Left lung (tissue), 10 donors: Measurements from ENCODE around the gene GYS2. TPM values are rescaled to one million over a fixed set of nuclear protein-coding genes. Genes with fewer than 3 reads are reported as not detected.

Experiments
- ATAC-seq: fragments of 200-7000 bp; cut with Tn5 transposase; one replicate; pipeline ENCODE4 v1.9.1; 2020; ENCODE audit warnings: moderate library complexity
- DNase-seq, 4 donors: peaks; one replicate each; pipeline ENCODE4 v3.0.0-alpha.2; 2013 to 2020
- H3K27ac ChIP-seq, 2 donors: fragments of 200-600 bp; sonication (generic) in 1 of 2; one replicate each; pipeline versions ENCODE4 v1.5.0 to v1.8.0; 2020 to 2021
- H3K27me3 ChIP-seq, 2 donors: fragments of 200-600 bp; sonication (generic) in 1 of 2; one replicate each; pipeline versions ENCODE4 v1.5.0 to v1.8.0; 2020 to 2021
- H3K36me3 ChIP-seq, 2 donors: fragments of 200-600 bp; sonication (generic) in 1 of 2; one replicate each; pipeline versions ENCODE4 v1.5.0 to v1.8.0; 2020 to 2021
- H3K4me1 ChIP-seq, 2 donors: fragments of 200-600 bp; one replicate each; pipeline ENCODE4 v1.8.0; 2021
- H3K4me3 ChIP-seq, 2 donors: fragments of 200-600 bp; sonication (generic) in 1 of 2; one replicate each; pipeline versions ENCODE4 v1.5.0 to v1.8.0; 2020 to 2021; ENCODE audit warnings: mild to moderate bottlenecking in 1 of 2
- H3K9me3 ChIP-seq, 2 donors: fragments of 200-600 bp; sonication (generic) in 1 of 2; one replicate each; pipeline versions ENCODE4 v1.5.0 to v1.8.0; 2020 to 2021
- intact Hi-C, 2 donors: fragments of 100-400 bp; cut with DNase I; formaldehyde crosslinking; loops; one replicate each; pipeline versions ENCODE4 v1.11.2 to v1.14.2; 2022
- polyA plus RNA-seq, 6 donors: library from polyadenylated mRNA; unstranded; fragments of 120-200 nt; gene quantifications; one replicate each; pipeline ENCODE4 v1.2.1, GENCODE V29; 2013; ENCODE audit not compliant: insufficient read length in 6 of 6
- total RNA-seq, 2 donors: library from RNA; stranded (reverse); fragmentation: NEBNext Ultra II Directional; extraction: Animal tissue kit (Norgen Biotek cat#: 25700); gene quantifications; one replicate each; pipeline ENCODE4 v1.2.1, GENCODE V29; 2021
- TF ChIP-seq, protein P1 (sequence below), 2 donors: fragments of 200-600 bp; sonication (generic) in 1 of 2; IDR thresholded peaks; one replicate each; pipeline versions ENCODE4 v1.5.0 to v1.8.0; 2021; ENCODE audit warnings: antibody characterized with exemption in 2 of 2
- donor health status: DM: no; HTN: yes; CAD: no.
- donor health status: DM: no; HTN: no; CAD: no.

The GYS2 gene
- total and polyA plus RNA-seq, 8 donors, result 0.07 to 0.42 (median 0.32) TPM; not detected in 4

DNA sequence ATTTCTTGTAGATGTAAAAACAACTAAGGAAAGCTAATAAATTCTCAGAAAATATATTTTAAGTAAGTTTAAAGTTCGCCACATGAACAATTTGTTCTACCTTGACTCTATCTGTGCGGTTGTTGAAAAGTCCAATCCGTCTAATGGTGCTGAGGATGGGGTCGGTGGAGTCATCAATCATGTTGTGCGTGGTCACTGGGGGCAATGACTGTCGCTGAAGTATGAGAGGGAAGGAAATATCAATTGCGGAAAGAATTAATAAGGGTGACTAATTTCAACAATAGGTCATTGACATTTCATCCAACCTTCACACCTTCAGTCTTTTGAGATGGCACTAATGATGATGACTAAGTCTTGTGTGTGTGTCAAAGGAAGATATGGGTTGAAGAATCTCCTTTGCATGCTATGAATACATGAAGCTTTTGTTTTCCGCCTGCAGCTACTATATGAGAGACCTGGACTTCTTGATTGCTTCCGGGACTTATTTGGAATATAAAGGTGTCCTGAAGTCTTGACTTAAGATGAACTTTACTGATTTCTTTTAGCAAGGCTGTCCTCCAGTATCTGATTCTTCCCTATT is 46.5 kb downstream of the GYS2 start:
- DNase-seq (no peak), ATAC-seq (no peak)
- intact Hi-C loops, result no loop called here

DNA sequence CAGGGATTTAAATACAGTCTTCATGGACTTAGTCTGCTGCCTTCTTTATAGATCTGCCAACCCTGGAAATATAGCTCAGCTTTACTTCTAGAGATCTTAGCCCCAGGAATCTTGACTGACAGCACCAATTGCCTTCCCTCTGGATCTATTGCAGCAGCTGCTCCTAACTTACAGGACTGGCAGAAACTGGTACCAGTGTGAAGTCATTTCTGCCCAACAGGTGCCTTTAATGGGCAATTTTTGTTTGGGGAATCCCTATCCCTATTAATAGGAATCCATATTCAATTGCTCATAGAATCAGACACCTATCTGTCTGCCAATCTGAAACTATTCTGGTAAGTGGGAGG is 51.3 kb downstream of the GYS2 start:
- ATAC-seq (no peak), DNase-seq (no peak)
- Histone ChIP-seq H3K9me3 (no peaks in the 10 kb centered on the region), H3K36me3 (no peaks in the 10 kb centered on the region), H3K4me3 (no peak overlapping the region), H3K27ac (no peak overlapping the region), H3K27me3 (no peaks in the 10 kb centered on the region), H3K4me1 (no peaks in the 10 kb centered on the region)
- intact Hi-C loops, result no loop called here
- TF ChIP-seq, protein P1, sequence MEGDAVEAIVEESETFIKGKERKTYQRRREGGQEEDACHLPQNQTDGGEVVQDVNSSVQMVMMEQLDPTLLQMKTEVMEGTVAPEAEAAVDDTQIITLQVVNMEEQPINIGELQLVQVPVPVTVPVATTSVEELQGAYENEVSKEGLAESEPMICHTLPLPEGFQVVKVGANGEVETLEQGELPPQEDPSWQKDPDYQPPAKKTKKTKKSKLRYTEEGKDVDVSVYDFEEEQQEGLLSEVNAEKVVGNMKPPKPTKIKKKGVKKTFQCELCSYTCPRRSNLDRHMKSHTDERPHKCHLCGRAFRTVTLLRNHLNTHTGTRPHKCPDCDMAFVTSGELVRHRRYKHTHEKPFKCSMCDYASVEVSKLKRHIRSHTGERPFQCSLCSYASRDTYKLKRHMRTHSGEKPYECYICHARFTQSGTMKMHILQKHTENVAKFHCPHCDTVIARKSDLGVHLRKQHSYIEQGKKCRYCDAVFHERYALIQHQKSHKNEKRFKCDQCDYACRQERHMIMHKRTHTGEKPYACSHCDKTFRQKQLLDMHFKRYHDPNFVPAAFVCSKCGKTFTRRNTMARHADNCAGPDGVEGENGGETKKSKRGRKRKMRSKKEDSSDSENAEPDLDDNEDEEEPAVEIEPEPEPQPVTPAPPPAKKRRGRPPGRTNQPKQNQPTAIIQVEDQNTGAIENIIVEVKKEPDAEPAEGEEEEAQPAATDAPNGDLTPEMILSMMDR (IDR thresholded peaks at IDR 0.05), result no peak

More for the DNA sequence above, 46.5 kb downstream of the GYS2 start:
- no peaks in the 10 kb centered on the region for H3K36me3 ChIP-seq
- no peak overlapping the region for H3K27ac ChIP-seq
- H3K9me3 ChIP-seq, result no peaks in the 10 kb centered on the region
- no peak overlapping the region for H3K4me3 ChIP-seq
- TF ChIP-seq, protein P1 (IDR thresholded peaks at IDR 0.05), result no peak
- no peaks in the 10 kb centered on the region for H3K27me3 ChIP-seq
- H3K4me1 ChIP-seq, result no peaks in the 10 kb centered on the region

- no peak overlapping the region for H3K4me3 ChIP-seq
- H3K27me3 ChIP-seq, result no peaks in the 10 kb centered on the region
- no peaks in the 10 kb centered on the region for H3K36me3 ChIP-seq
- no peak for ATAC-seq
- H3K27ac ChIP-seq, result no peak overlapping the region
- H3K4me1 ChIP-seq, result no peaks in the 10 kb centered on the region
- H3K9me3 ChIP-seq, result no peaks in the 10 kb centered on the region
- TF ChIP-seq, protein P1 (IDR thresholded peaks at IDR 0.05), result no peak
- no peak for DNase-seq
- intact Hi-C loops, result no loop called here
These were observed 51.9 kb downstream of the GYS2 start for GRCh38 chr12:21552635-21553328.

DNA sequence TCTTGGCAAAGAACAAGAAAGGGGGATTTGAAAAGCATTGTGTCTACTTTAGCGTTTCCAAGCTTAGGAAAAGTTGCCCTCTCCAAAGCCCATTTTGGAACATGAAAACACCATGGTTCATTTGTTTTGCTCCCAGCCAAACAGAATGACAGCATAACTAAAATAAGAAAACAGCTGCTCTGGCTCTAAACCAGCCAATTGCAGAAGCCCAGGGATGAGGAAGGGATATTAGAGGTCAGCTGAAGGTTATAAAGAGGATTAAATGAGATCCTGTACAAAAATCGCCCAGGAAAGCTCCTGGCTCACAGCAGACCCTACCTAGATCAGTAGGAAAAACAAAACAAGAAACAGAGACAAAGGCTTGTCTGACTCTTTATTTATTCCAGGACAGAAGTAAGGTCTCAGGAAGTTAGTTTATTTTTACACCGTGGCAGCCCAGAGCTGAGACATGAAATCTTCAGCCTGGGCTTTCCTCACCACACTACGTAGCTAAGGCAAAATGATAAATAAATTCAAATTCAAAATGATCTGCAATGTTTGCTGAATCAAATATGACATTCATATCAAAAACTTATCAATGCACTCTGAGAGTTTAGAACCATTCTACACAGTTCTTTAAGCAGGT is 52.7 kb downstream of the GYS2 start:
- H3K4me1 ChIP-seq, result no peaks in the 10 kb centered on the region
- peak in 2 of 4 donors; percentile 75 to 83 for DNase-seq
- H3K27me3 ChIP-seq, result no peaks in the 10 kb centered on the region
- H3K9me3 ChIP-seq, result no peaks in the 10 kb centered on the region
- ATAC-seq, result peak; percentile 30
- H3K36me3 ChIP-seq, result no peaks in the 10 kb centered on the region
- TF ChIP-seq, protein P1 (IDR thresholded peaks at IDR 0.05), result no peak
- H3K4me3 ChIP-seq, result no peak overlapping the region
- no peak overlapping the region for H3K27ac ChIP-seq
- intact Hi-C loops, result no loop called here

DNA sequence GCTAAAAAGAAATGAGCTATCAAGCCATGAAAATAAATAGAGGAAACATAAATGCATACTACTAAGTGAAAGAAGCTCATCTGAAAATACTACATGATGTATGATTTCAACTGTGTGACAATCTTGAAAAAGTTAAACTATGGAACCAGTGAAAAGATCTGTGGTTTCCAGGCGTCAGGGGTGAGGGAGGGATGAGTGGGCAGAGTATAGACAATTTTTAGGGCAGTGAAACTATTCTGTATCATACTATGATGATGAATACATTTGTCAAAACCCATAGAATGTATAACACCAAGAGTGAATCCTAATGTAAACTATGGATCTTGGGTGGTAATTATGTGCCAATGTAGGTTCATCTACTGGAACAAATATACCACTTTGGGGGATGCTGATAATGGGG is 57.2 kb downstream of the GYS2 start:
- no peak for DNase-seq
- intact Hi-C loops, result no loop called here
- Histone ChIP-seq H3K4me3 (no peak overlapping the region), H3K27ac (no peak overlapping the region), H3K27me3 (no peaks in the 10 kb centered on the region), H3K36me3 (no peaks in the 10 kb centered on the region), H3K4me1 (no peaks in the 10 kb centered on the region), H3K9me3 (no peaks in the 10 kb centered on the region)
- TF ChIP-seq, protein P1 (IDR thresholded peaks at IDR 0.05), result no peak
- no peak for ATAC-seq
